ENCODE measurements around the gene UNC45B. TPM values are rescaled to one million over a fixed set of nuclear protein-coding genes. Genes with fewer than 3 reads are reported as not detected.

Gene UNC45B
- total RNA-seq, 1 experiment from 2014 or later, result not detected

GRCh38 chr17:35238821-35239220 lies 91.2 kb downstream of the UNC45B start:
- no peak overlapping the region for H3K27ac ChIP-seq (ENCODE audit: low read depth, low read length)
- H3K4me2 ChIP-seq (ENCODE audit: low read length), result no peak overlapping the region
- H3K9me2 ChIP-seq (ENCODE audit: insufficient read depth), result no peaks in the 10 kb centered on the region
- no peaks in the 10 kb centered on the region for H4K20me1 ChIP-seq (ENCODE audit: insufficient read depth)
- no peak for TF ChIP-seq RAD21 (IDR thresholded peaks at IDR 0.05; ENCODE audit: low read depth)
- no peak for TF ChIP-seq FOSL1 (IDR thresholded peaks at IDR 0.05; ENCODE audit: low read depth)
- no peak for TF ChIP-seq POLR2AphosphoS5 (IDR thresholded peaks at IDR 0.05; ENCODE audit: low read depth, low read length)
- TF ChIP-seq SRF (IDR thresholded peaks at IDR 0.05; ENCODE audit: low read depth), result no peak
- TF ChIP-seq TCF7L2 (IDR thresholded peaks at IDR 0.05; ENCODE audit: borderline replicate concordance, extremely low read depth, insufficient read depth, insufficient read length), result no peak
- no peak for TF ChIP-seq CEBPB (IDR thresholded peaks at IDR 0.05; ENCODE audit: low read depth)
- no peak for TF ChIP-seq SP1 (IDR thresholded peaks at IDR 0.05; ENCODE audit: low read depth)
- no peak for TF ChIP-seq EZH2 (IDR thresholded peaks at IDR 0.05)
- no peak for TF ChIP-seq EGR1 (IDR thresholded peaks at IDR 0.05; ENCODE audit: low read depth)
- no peak for TF ChIP-seq SIN3A (IDR thresholded peaks at IDR 0.05; ENCODE audit: low read depth)
- TF ChIP-seq, protein P1, sequence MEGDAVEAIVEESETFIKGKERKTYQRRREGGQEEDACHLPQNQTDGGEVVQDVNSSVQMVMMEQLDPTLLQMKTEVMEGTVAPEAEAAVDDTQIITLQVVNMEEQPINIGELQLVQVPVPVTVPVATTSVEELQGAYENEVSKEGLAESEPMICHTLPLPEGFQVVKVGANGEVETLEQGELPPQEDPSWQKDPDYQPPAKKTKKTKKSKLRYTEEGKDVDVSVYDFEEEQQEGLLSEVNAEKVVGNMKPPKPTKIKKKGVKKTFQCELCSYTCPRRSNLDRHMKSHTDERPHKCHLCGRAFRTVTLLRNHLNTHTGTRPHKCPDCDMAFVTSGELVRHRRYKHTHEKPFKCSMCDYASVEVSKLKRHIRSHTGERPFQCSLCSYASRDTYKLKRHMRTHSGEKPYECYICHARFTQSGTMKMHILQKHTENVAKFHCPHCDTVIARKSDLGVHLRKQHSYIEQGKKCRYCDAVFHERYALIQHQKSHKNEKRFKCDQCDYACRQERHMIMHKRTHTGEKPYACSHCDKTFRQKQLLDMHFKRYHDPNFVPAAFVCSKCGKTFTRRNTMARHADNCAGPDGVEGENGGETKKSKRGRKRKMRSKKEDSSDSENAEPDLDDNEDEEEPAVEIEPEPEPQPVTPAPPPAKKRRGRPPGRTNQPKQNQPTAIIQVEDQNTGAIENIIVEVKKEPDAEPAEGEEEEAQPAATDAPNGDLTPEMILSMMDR (IDR thresholded peaks at IDR 0.05 in 2 of 3, conservative IDR thresholded peaks at IDR 0.05 in 1 of 3; ENCODE audit: borderline replicate concordance in 1 of 3, insufficient read depth in 1 of 3, low read depth in 2 of 3, low read length in 2 of 3), result no peak
- no peak for TF ChIP-seq JUND (IDR thresholded peaks at IDR 0.05)
- no peak for TF ChIP-seq ELF1 (IDR thresholded peaks at IDR 0.05; ENCODE audit: borderline replicate concordance, low read depth)
- no peak for TF ChIP-seq CBX3 (IDR thresholded peaks at IDR 0.05; ENCODE audit: low read depth)
- no peak for TF ChIP-seq REST (IDR thresholded peaks at IDR 0.05; ENCODE audit: low read depth)
- TF ChIP-seq ZFX (IDR thresholded peaks at IDR 0.05), result no peak
- TF ChIP-seq ZBTB33 (IDR thresholded peaks at IDR 0.05; ENCODE audit: extremely low read depth, insufficient replicate concordance, low read length), result no peak
- TF ChIP-seq POLR2A (IDR thresholded peaks at IDR 0.05; ENCODE audit: borderline replicate concordance, extremely low read depth, insufficient read depth, insufficient read length), result no peak
- TF ChIP-seq YY1 (IDR thresholded peaks at IDR 0.05; ENCODE audit: extremely low read depth, insufficient replicate concordance, low read depth, low read length), result no peak
- TF ChIP-seq ZNF274 (IDR thresholded peaks at IDR 0.05; ENCODE audit: low read depth, low read length), result no peak
- no peaks in the 10 kb centered on the region for H3K36me3 ChIP-seq (ENCODE audit: control insufficient read depth in 1 of 2, insufficient read depth in 2 of 2, low read length in 2 of 2)
- DNase-seq (ENCODE audit: low read depth, low spot score), result no peak
- no peak for ATAC-seq
- no peak overlapping the region for H3K9ac ChIP-seq (ENCODE audit: low read length)
- BruUV-seq (replicated peaks), result no TSS peak
- CTCF ChIA-PET, result no interaction called here
- intact Hi-C loops (cut with micrococcal nuclease), result no loop called here
- H3K27me3 ChIP-seq (ENCODE audit: insufficient read depth, low read length), result no peaks in the 10 kb centered on the region
- POLR2A ChIA-PET, result no interaction called here
- H3K79me2 ChIP-seq (ENCODE audit: insufficient read depth, low read length), result no peaks in the 10 kb centered on the region
- H2AFZ ChIP-seq (ENCODE audit: low read depth, low read length, poor library complexity, severe bottlenecking), result no peak overlapping the region
- H3K9me3 ChIP-seq (ENCODE audit: control insufficient read depth in 1 of 2, insufficient read depth in 1 of 2, low read depth in 1 of 2, low read length in 2 of 2), result no peaks in the 10 kb centered on the region
- H3K4me3 ChIP-seq (replicated peaks in 1 of 2; ENCODE audit: low read depth in 1 of 2, low read length in 2 of 2), result no peak overlapping the region
- RAD21 ChIA-PET (ENCODE audit: low non-redundant PET in 1 of 2, low total read pairs in 2 of 2, uncharacterized antibody in 2 of 2, unreplicated experiment in 2 of 2), result no interaction called here
- H3K4me1 ChIP-seq (ENCODE audit: control insufficient read depth in 1 of 2, insufficient read depth in 2 of 2, low read length in 2 of 2), result peaks cover 9 to 14% of the 10 kb centered on the region in 2 experiments
